D721Med (cell line): Measurements from ENCODE around the gene NUP188.

Experiments
- DNase-seq: peaks from one replicate; pipeline ENCODE4 v3.0.0; 2011; ENCODE audit warnings: low spot score; ENCODE audit not compliant: insufficient read length
- FAIRE-seq: peaks from 2 replicates; lab custom pipeline; 2011; peaks lifted over from hg19 to GRCh38; lab: Jason Lieb, UNC
- CTCF ChIP-seq: IDR thresholded peaks from 2 replicates; pipeline ENCODE4 v1.5.1; 2012; ENCODE audit warnings: mild to moderate bottlenecking, control low read depth; ENCODE audit not compliant: insufficient read depth; ENCODE audit errors: missing control alignments

NUP188 gene

GRCh38 chr9:129014608-129015007 is 67.1 kb downstream of the NUP188 start:
- DNase-seq (no peak), FAIRE-seq (no peak)
- no peak for TF ChIP-seq CTCF

- no peak for TF ChIP-seq CTCF
- FAIRE-seq: no peak
- DNase-seq: no peak
These were observed 73.6 kb downstream of the NUP188 start for GRCh38 chr9:129021091-129021490.

- DNase-seq: no peak
- FAIRE-seq: no peak
- no peak for TF ChIP-seq CTCF
These were observed 74.5 kb downstream of the NUP188 start for GRCh38 chr9:129022037-129022436.

- FAIRE-seq (no peak), DNase-seq (no peak)
These were observed 75.8 kb downstream of the NUP188 start for GRCh38 chr9:129023036-129023907.

GRCh38 chr9:129023908-129024233 is 76.4 kb downstream of the NUP188 start:
- DNase-seq (no peak), FAIRE-seq (no peak)
- TF ChIP-seq CTCF: no peak

More at GRCh38 chr9:129023036-129023907, 75.8 kb downstream of the NUP188 start:
- no peak for TF ChIP-seq CTCF

GRCh38 chr9:129026442-129027223 is 79.1 kb downstream of the NUP188 start:
- no peak for TF ChIP-seq CTCF
- FAIRE-seq (no peak), DNase-seq (no peak)

GRCh38 chr9:129027224-129027684 is 79.8 kb downstream of the NUP188 start:
- TF ChIP-seq CTCF: no peak
- no peak for DNase-seq
- FAIRE-seq: no peak
